HCT116 (cell line): Measurements from ENCODE around the gene RTL1. TPM values are rescaled to one million over a fixed set of nuclear protein-coding genes. Genes with fewer than 3 reads are reported as not detected.

Source experiments
- ATAC-seq: fragments of 200-7000 bp; cut with Tn5 transposase; 2 replicates; pipeline ENCODE4 v1.9.1; 2020; ENCODE audit warnings: mild to moderate bottlenecking, moderate library complexity
- BruUV-seq: library from RNA; stranded (reverse); fragments of 400-500 nt; replicated peaks from 2 replicates; lab custom pipeline; 2021; lab: Mats Ljungman, UMichigan
- CTCF ChIA-PET: fragments of 300-600 bp; sonication (Branson Sonifier 250); formaldehyde crosslinking; loops from one replicate; lab custom pipeline; 2021; ENCODE audit warnings: antibody characterized with exemption; lab: Charles Lee
- POLR2A ChIA-PET: fragments of 300-600, 350-600 bp; sonication (Branson Sonifier 250); formaldehyde crosslinking; loops from one replicate; lab custom pipeline; 2021; ENCODE audit warnings: antibody characterized with exemption; lab: Charles Lee
- RAD21 ChIA-PET, 2 experiments: fragments of 300-600 bp; sonication (Branson Sonifier 250); formaldehyde crosslinking; loops; one replicate each; lab custom pipeline; 2023; ENCODE audit warnings: low total read pairs in 2 of 2; ENCODE audit not compliant: uncharacterized antibody in 2 of 2, unreplicated experiment in 2 of 2, low non-redundant PET in 1 of 2; lab: Charles Lee
- DNase-seq: peaks from one replicate; pipeline ENCODE4 v3.0.0-alpha.2; 2010; ENCODE audit warnings: low read depth, low spot score
- H2AFZ ChIP-seq: fragments of 200-600 bp; shearing (Covaris generic), sonication (generic); 2 replicates; pipeline ENCODE4 v1.6.1; 2017; ENCODE audit warnings: low read depth, mixed run types, mixed read lengths, antibody characterized with exemption, low read length; ENCODE audit not compliant: poor library complexity, severe bottlenecking
- H3K27ac ChIP-seq: 2 replicates; pipeline ENCODE4 v1.5.1; 2012; ENCODE audit warnings: low read depth, low read length
- H3K27me3 ChIP-seq: fragments of 200-600 bp; sonication (generic); 2 replicates; pipeline ENCODE4 v1.6.1; 2016; ENCODE audit warnings: mixed run types, low read length, mixed read lengths; ENCODE audit not compliant: insufficient read depth
- H3K36me3 ChIP-seq, 2 experiments: fragments of 200-500 bp in 1 of 2; fragments of 200-600 bp in 1 of 2; sonication (Bioruptor generic) in 1 of 2; sonication (generic) in 1 of 2; 2 replicates each; pipeline versions ENCODE4 v1.5.1 to v1.6.1; 2014 to 2016; ENCODE audit warnings: low read length in 2 of 2, inconsistent platforms in 1 of 2, mixed read lengths in 1 of 2, mixed run types in 1 of 2; ENCODE audit not compliant: insufficient read depth in 2 of 2, control insufficient read depth in 1 of 2
- H3K4me1 ChIP-seq, 2 experiments: fragments of 200-600 bp in 1 of 2; sonication (generic) in 1 of 2; 2 replicates each; pipeline versions ENCODE4 v1.5.1 to v1.6.1; 2012 to 2017; ENCODE audit warnings: low read length in 2 of 2, inconsistent platforms in 1 of 2, mild to moderate bottlenecking in 1 of 2, mixed read lengths in 1 of 2, mixed run types in 1 of 2, moderate library complexity in 1 of 2; ENCODE audit not compliant: insufficient read depth in 2 of 2, control insufficient read depth in 1 of 2
- H3K4me2 ChIP-seq: fragments of 200-600 bp; sonication (generic); 2 replicates; pipeline ENCODE4 v1.6.1; 2017; ENCODE audit warnings: mixed run types, low read length, mixed read lengths
- H3K4me3 ChIP-seq, 2 experiments: fragments of 200-600 bp in 1 of 2; sonication (generic) in 1 of 2; replicated peaks in 1 of 2; 2 replicates each; pipeline ENCODE4 v1.5.1; 2011 to 2016; ENCODE audit warnings: low read length in 2 of 2, control low read depth in 1 of 2, low read depth in 1 of 2, mild to moderate bottlenecking in 1 of 2, mixed read lengths in 1 of 2, mixed run types in 1 of 2
- H3K79me2 ChIP-seq: fragments of 200-600 bp; sonication (generic); 2 replicates; pipeline ENCODE4 v1.6.1; 2017; ENCODE audit warnings: mild to moderate bottlenecking, mixed run types, low read length, moderate library complexity, mixed read lengths; ENCODE audit not compliant: insufficient read depth
- H3K9ac ChIP-seq: fragments of 200-600 bp; sonication (generic); 2 replicates; pipeline ENCODE4 v1.6.1; 2016; ENCODE audit warnings: low read length, mixed read lengths
- H3K9me2 ChIP-seq: fragments of 200-600 bp; sonication (generic), shearing (Covaris generic); 2 replicates; pipeline ENCODE4 v1.6.1; 2017; ENCODE audit warnings: mixed run types, mild to moderate bottlenecking, moderate library complexity; ENCODE audit not compliant: insufficient read depth
- H3K9me3 ChIP-seq, 2 experiments: fragments of 200-500 bp in 1 of 2; fragments of 200-600 bp in 1 of 2; sonication (Bioruptor generic) in 1 of 2; sonication (generic) in 1 of 2; 2 replicates each; pipeline ENCODE4 v1.6.1; 2014 to 2017; ENCODE audit warnings: low read length in 2 of 2, mixed read lengths in 2 of 2, inconsistent platforms in 1 of 2, low read depth in 1 of 2, mild to moderate bottlenecking in 1 of 2, mixed run types in 1 of 2, moderate library complexity in 1 of 2; ENCODE audit not compliant: control insufficient read depth in 1 of 2, insufficient read depth in 1 of 2
- H4K20me1 ChIP-seq: fragments of 200-600 bp; sonication (generic), shearing (Covaris generic); 2 replicates; pipeline ENCODE4 v1.6.1; 2017; ENCODE audit warnings: mixed run types, mild to moderate bottlenecking, moderate library complexity; ENCODE audit not compliant: insufficient read depth
- CBX3 ChIP-seq: IDR thresholded peaks from 2 replicates; pipeline ENCODE4 v1.6.1; 2012; ENCODE audit warnings: low read depth
- CEBPB ChIP-seq: IDR thresholded peaks from 2 replicates; pipeline ENCODE4 v1.6.1; 2012; ENCODE audit warnings: low read depth
- EGR1 ChIP-seq: IDR thresholded peaks from 2 replicates; pipeline ENCODE4 v1.6.1; 2012; ENCODE audit warnings: low read depth
- ELF1 ChIP-seq: IDR thresholded peaks from 2 replicates; pipeline ENCODE4 v1.6.1; 2012; ENCODE audit warnings: low read depth, borderline replicate concordance
- EZH2 ChIP-seq: fragments of 200-600 bp; sonication (generic); IDR thresholded peaks from 2 replicates; pipeline ENCODE4 v1.6.1; 2017; ENCODE audit warnings: antibody characterized with exemption, mixed run types
- FOSL1 ChIP-seq: IDR thresholded peaks from 2 replicates; pipeline ENCODE4 v1.6.1; 2012; ENCODE audit warnings: low read depth
- JUND ChIP-seq: IDR thresholded peaks from 2 replicates; pipeline ENCODE4 v1.6.1; 2012
- POLR2A ChIP-seq: IDR thresholded peaks from 2 replicates; pipeline ENCODE4 v1.7.0; 2011; ENCODE audit warnings: borderline replicate concordance; ENCODE audit not compliant: insufficient read depth, insufficient read length; ENCODE audit errors: extremely low read depth
- POLR2AphosphoS5 ChIP-seq: IDR thresholded peaks from 2 replicates; pipeline ENCODE4 v1.6.1; 2011; ENCODE audit warnings: mild to moderate bottlenecking, low read depth, low read length, moderate library complexity
- RAD21 ChIP-seq: IDR thresholded peaks from 2 replicates; pipeline ENCODE4 v1.6.1; 2012; ENCODE audit warnings: low read depth, mild to moderate bottlenecking
- SIN3A ChIP-seq: IDR thresholded peaks from 2 replicates; pipeline ENCODE4 v1.6.1; 2012; ENCODE audit warnings: low read depth
- SP1 ChIP-seq: IDR thresholded peaks from 2 replicates; pipeline ENCODE4 v1.6.1; 2012; ENCODE audit warnings: low read depth
- SRF ChIP-seq: IDR thresholded peaks from 2 replicates; pipeline ENCODE4 v1.6.1; 2012; ENCODE audit warnings: low read depth
- TCF7L2 ChIP-seq: IDR thresholded peaks from 2 replicates; pipeline ENCODE4 v1.7.0; 2011; ENCODE audit warnings: borderline replicate concordance, inconsistent platforms; ENCODE audit not compliant: insufficient read depth, insufficient read length; ENCODE audit errors: extremely low read depth
- ZBTB33 ChIP-seq: IDR thresholded peaks from 2 replicates; pipeline ENCODE4 v1.6.1; 2011; ENCODE audit warnings: mild to moderate bottlenecking, low read length, moderate library complexity; ENCODE audit not compliant: insufficient replicate concordance; ENCODE audit errors: extremely low read depth
- ZFX ChIP-seq: fragments of 450-650 bp; IDR thresholded peaks from 2 replicates; pipeline ENCODE4 v1.6.1; 2017
- ZNF274 ChIP-seq: fragments of 200-500 bp; sonication (Bioruptor generic); IDR thresholded peaks from 2 replicates; pipeline ENCODE4 v1.6.1; 2014; ENCODE audit warnings: mild to moderate bottlenecking, low read depth, low read length, inconsistent platforms
- intact Hi-C: fragments of 100-400 bp; cut with micrococcal nuclease; formaldehyde crosslinking; loops from 2 replicates; pipeline ENCODE4 v1.10.0; 2022
- total RNA-seq: library from RNA; stranded (reverse); gene quantifications from one replicate; pipeline ENCODE4 v1.2.1, GENCODE V29; 2021; ENCODE audit not compliant: unreplicated experiment
- TF ChIP-seq, protein P1 (sequence below): IDR thresholded peaks from 2 replicates; pipeline ENCODE4 v1.6.1; 2012
- TF ChIP-seq, protein P2 (sequence below): IDR thresholded peaks from 2 replicates; pipeline ENCODE4 v1.6.1; 2012
- TF ChIP-seq, protein P3 (sequence below): IDR thresholded peaks from 2 replicates; pipeline ENCODE4 v1.6.1; 2012; ENCODE audit warnings: low read depth

Gene RTL1
- total RNA-seq, 1 experiment from 2014 or later: not detected

DNA sequence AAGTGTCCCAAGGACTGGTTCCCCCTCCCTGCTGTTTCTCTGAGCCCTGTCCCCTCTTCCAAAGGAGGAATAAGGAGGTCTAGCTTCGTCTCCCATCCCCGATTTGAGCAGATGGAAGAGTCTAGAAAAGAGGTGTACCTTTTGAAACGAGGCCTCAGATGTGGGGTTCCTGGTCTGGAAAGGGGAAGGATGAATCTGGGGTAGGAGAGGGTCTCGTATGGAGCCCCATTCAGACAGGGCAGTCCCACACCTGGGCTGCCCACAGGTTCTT lies 64.3 kb downstream of the RTL1 start:
- Histone ChIP-seq H3K9me2 (no peaks in the 10 kb centered on the region), H3K27me3 (no peaks in the 10 kb centered on the region), H3K4me1 (no peaks in the 10 kb centered on the region), H3K9me3 (no peaks in the 10 kb centered on the region), H4K20me1 (no peaks in the 10 kb centered on the region), H3K36me3 (no peaks in the 10 kb centered on the region), H2AFZ (no peak overlapping the region), H3K4me3 (no peak overlapping the region), H3K79me2 (no peaks in the 10 kb centered on the region), H3K27ac (no peak overlapping the region), H3K4me2 (no peak overlapping the region), H3K9ac (no peak overlapping the region)
- TF ChIP-seq JUND (no peak), ZNF274 (no peak), POLR2A (no peak), SIN3A (no peak), TCF7L2 (no peak), CEBPB (no peak), SRF (no peak), ZBTB33 (no peak), SP1 (no peak), EZH2 (no peak), CBX3 (no peak), POLR2AphosphoS5 (no peak), RAD21 (no peak), ELF1 (no peak), ZFX (no peak), FOSL1 (no peak), EGR1 (no peak)
- TF ChIP-seq, protein P1, sequence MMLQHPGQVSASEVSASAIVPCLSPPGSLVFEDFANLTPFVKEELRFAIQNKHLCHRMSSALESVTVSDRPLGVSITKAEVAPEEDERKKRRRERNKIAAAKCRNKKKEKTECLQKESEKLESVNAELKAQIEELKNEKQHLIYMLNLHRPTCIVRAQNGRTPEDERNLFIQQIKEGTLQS: no peak
- TF ChIP-seq, protein P2, sequence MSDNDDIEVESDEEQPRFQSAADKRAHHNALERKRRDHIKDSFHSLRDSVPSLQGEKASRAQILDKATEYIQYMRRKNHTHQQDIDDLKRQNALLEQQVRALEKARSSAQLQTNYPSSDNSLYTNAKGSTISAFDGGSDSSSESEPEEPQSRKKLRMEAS: no peak
- TF ChIP-seq, protein P3, sequence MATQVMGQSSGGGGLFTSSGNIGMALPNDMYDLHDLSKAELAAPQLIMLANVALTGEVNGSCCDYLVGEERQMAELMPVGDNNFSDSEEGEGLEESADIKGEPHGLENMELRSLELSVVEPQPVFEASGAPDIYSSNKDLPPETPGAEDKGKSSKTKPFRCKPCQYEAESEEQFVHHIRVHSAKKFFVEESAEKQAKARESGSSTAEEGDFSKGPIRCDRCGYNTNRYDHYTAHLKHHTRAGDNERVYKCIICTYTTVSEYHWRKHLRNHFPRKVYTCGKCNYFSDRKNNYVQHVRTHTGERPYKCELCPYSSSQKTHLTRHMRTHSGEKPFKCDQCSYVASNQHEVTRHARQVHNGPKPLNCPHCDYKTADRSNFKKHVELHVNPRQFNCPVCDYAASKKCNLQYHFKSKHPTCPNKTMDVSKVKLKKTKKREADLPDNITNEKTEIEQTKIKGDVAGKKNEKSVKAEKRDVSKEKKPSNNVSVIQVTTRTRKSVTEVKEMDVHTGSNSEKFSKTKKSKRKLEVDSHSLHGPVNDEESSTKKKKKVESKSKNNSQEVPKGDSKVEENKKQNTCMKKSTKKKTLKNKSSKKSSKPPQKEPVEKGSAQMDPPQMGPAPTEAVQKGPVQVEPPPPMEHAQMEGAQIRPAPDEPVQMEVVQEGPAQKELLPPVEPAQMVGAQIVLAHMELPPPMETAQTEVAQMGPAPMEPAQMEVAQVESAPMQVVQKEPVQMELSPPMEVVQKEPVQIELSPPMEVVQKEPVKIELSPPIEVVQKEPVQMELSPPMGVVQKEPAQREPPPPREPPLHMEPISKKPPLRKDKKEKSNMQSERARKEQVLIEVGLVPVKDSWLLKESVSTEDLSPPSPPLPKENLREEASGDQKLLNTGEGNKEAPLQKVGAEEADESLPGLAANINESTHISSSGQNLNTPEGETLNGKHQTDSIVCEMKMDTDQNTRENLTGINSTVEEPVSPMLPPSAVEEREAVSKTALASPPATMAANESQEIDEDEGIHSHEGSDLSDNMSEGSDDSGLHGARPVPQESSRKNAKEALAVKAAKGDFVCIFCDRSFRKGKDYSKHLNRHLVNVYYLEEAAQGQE: no peak
- ATAC-seq: no peak
- no TSS peak for BruUV-seq
- POLR2A ChIA-PET: no interaction called here
- RAD21 ChIA-PET: no interaction called here
- DNase-seq: no peak
- intact Hi-C loops: no loop called here
- CTCF ChIA-PET: interaction anchor here (1.4 kb wide), 1 partner anchor 12 kb away, joined by 3 read pairs; no protein-coding TSS in a partner anchor
